Mesodermal cell (in vitro differentiated cells): ENCODE results near the gene TUBGCP2.
A peak's percentile ranks its signal among the peaks of the same experiment; 100 is the strongest.

Source experiments
- H3K27ac ChIP-seq: 2 replicates; pipeline ENCODE4 v1.7.0; 2013; ENCODE audit warnings: mild to moderate bottlenecking, low read depth, low read length, moderate library complexity; ENCODE audit not compliant: severe bottlenecking
- H3K36me3 ChIP-seq: 2 replicates; pipeline ENCODE4 v1.7.1; 2013; ENCODE audit warnings: mild to moderate bottlenecking, low read length, moderate library complexity; ENCODE audit not compliant: control insufficient read depth, insufficient read depth
- H3K4me1 ChIP-seq: one replicate; pipeline ENCODE4 v1.7.1; 2013; ENCODE audit warnings: mild to moderate bottlenecking, low read length; ENCODE audit not compliant: insufficient read depth, control insufficient read depth, poor library complexity, severe bottlenecking
- H3K4me3 ChIP-seq: 2 replicates; pipeline ENCODE4 v1.7.0; 2013; ENCODE audit warnings: low read length, control low read depth, mild to moderate bottlenecking; ENCODE audit not compliant: insufficient read depth, poor library complexity, severe bottlenecking; ENCODE audit errors: extremely low read depth
- H3K9me3 ChIP-seq: 2 replicates; pipeline ENCODE4 v1.7.1; 2013; ENCODE audit warnings: mild to moderate bottlenecking, low read length, moderate library complexity; ENCODE audit not compliant: control insufficient read depth
- WGBS, 2 experiments: methylation state at CpG; one replicate each; pipeline ENCODE4 v1.1.5; 2013; ENCODE audit warnings: missing lambda C conversion rate in 2 of 2; ENCODE audit not compliant: insufficient coverage in 2 of 2; 5-methylcytosine and 5-hydroxymethylcytosine counted together

TUBGCP2 gene

GRCh38 chr10:133297504-133297903 lies 11.2 kb downstream of the TUBGCP2 start:
- Histone ChIP-seq H3K4me3 (no peak overlapping the region), H3K27ac (no peak overlapping the region), H3K36me3 (peaks cover 87% of the 10 kb centered on the region), H3K9me3 (no peaks in the 10 kb centered on the region), H3K4me1 (peaks cover 18% of the 10 kb centered on the region)
- 96 to 97% methylated on average over 9 to 10 of the region's 10 CpGs for WGBS, 2 experiments

- peaks cover 19% of the 10 kb centered on the region for H3K4me1 ChIP-seq
- H3K4me3 ChIP-seq: no peak overlapping the region
- peaks cover 81% of the 10 kb centered on the region for H3K36me3 ChIP-seq
- no peak overlapping the region for H3K27ac ChIP-seq
- H3K9me3 ChIP-seq: no peaks in the 10 kb centered on the region
- WGBS, 2 experiments: 97 to 98% methylated on average over 35 to 41 of the region's 42 CpGs
Measured at GRCh38 chr10:133295426-133296320, 13.0 kb downstream of the TUBGCP2 start.

DNA sequence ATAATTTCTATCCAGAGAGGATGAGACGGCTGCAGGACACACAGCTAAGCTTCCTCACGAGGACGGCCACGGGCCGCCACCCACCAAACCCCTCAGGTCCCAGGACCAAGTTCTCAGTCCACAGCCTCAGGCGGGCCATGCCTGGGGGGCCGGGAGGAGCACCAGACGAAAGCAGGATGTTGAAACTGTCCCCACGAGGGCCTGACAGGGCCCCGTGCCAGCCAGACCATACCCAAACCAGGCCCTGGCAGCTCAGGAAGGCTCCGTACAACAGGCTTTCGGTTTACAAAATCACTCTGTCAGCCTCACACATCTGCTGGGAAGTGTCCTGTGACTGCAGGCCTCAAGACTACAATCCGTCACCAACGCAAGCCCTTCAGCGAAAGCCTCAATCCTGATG lies 14.5 kb downstream of the TUBGCP2 start:
- Histone ChIP-seq H3K4me1 (peaks cover 19% of the 10 kb centered on the region), H3K9me3 (no peaks in the 10 kb centered on the region), H3K4me3 (no peak overlapping the region), H3K36me3 (peaks cover 78% of the 10 kb centered on the region), H3K27ac (peak overlapping the region; percentile 8)
- 93 to 96% methylated on average over 10 to 15 of the region's 15 CpGs for WGBS, 2 experiments

DNA sequence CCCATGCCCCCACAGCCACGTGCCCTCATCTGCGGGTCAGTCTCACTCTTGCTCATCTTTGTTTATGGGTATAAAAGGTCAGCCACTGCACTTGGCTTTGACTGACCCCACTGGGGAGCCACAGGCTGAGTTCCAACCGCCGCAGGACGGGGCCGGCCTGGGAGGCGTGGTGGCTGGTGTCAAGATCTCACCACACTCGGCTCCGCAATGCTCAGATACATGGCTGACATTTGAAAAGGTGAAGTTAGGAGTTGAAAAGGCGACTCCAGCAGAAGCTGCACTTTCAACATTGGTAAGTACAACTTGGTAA lies 14.9 kb downstream of the TUBGCP2 start:
- peaks cover 78% of the 10 kb centered on the region for H3K36me3 ChIP-seq
- no peak overlapping the region for H3K4me3 ChIP-seq
- H3K27ac ChIP-seq: peak overlapping the region; percentile 8
- 91 to 100% methylated on average over 10 of the region's 10 CpGs for WGBS, 2 experiments
- H3K9me3 ChIP-seq: no peaks in the 10 kb centered on the region
- H3K4me1 ChIP-seq: peaks cover 19% of the 10 kb centered on the region

DNA sequence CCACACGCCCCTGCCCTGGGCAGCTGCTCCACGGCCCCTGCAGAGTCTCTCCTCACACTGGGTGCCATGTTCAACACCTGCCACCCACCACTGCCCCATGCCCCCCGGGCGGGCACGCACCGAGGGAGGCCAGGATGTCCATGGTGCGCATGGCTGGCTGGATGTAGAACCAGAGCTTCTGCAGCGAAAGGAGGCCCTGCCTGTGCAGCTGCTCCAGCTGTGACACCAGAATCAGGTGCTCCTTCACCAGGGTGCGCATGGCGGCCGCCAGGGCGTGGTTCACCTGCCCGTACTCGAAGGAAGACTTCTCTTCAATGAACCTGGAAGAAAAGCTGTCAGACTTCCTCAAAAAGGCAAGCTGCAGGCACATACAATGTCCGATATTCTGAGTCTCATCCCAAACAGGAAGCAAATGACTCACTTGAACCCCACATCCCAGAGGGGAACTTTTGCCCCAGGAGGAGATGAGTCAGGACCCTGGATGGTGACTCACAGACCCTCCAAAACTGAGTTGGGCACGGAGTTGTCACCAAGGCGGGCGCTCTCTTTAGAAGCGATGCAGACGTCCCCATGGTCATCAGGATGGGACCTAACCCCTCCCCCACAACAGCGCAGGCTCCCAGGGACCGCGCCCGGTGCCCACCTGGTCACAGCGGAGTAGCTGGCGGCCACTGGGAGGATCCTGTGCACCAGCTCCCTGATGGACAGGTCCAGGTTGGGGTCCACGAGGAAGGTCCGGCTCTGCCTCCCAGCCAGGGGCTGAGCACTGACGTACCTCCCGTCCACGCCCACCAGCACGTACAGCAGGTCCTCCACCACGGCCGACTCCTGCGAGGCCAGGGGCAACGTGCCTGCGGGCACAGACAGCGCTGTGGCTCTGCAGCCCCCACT lies 15.5 kb downstream of the TUBGCP2 start:
- H3K4me1 ChIP-seq: peaks cover 19% of the 10 kb centered on the region
- 97 to 98% methylated on average over 26 to 37 of the region's 38 CpGs for WGBS, 2 experiments
- no peak overlapping the region for H3K4me3 ChIP-seq
- no peak overlapping the region for H3K27ac ChIP-seq
- no peaks in the 10 kb centered on the region for H3K9me3 ChIP-seq
- peaks cover 78% of the 10 kb centered on the region for H3K36me3 ChIP-seq

DNA sequence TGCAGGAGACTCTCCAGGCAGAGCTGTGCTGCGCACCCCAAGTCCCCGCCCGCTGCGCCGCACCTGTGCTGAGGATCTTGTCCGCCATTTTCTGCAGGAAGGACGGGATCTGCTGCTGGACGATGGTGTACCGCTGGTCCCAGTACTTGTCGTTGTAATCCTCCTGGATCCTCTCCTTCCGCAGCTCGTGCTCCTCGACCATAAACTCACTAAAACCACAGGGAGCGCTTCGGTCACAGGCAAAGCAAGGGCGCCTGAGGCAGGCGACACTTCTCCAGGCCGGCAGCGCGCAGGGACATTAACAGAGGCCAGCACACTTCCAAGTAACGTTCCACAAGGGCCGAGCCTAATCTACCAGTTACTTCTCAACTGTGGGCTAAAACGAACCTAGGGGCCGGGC lies 18.9 kb downstream of the TUBGCP2 start:
- Histone ChIP-seq H3K4me1 (peaks cover 19% of the 10 kb centered on the region), H3K4me3 (no peak overlapping the region), H3K27ac (no peak overlapping the region), H3K9me3 (no peaks in the 10 kb centered on the region), H3K36me3 (peaks cover 74% of the 10 kb centered on the region)
- 92 to 96% methylated on average over 24 of the region's 24 CpGs for WGBS, 2 experiments

GRCh38 chr10:133287832-133288500 lies 20.7 kb downstream of the TUBGCP2 start:
- Histone ChIP-seq H3K27ac (no peak overlapping the region), H3K36me3 (peaks cover 79% of the 10 kb centered on the region), H3K9me3 (no peaks in the 10 kb centered on the region), H3K4me3 (no peak overlapping the region), H3K4me1 (peaks cover 5% of the 10 kb centered on the region)
- WGBS, 2 experiments: 95 to 97% methylated on average over 38 of the region's 46 CpGs

GRCh38 chr10:133286366-133286765 lies 22.3 kb downstream of the TUBGCP2 start:
- H3K4me1 ChIP-seq: no peaks in the 10 kb centered on the region
- H3K27ac ChIP-seq: no peak overlapping the region
- peaks cover 82% of the 10 kb centered on the region for H3K36me3 ChIP-seq
- 85 to 90% methylated on average over 11 to 14 of the region's 18 CpGs for WGBS, 2 experiments
- H3K4me3 ChIP-seq: no peak overlapping the region
- no peaks in the 10 kb centered on the region for H3K9me3 ChIP-seq

DNA sequence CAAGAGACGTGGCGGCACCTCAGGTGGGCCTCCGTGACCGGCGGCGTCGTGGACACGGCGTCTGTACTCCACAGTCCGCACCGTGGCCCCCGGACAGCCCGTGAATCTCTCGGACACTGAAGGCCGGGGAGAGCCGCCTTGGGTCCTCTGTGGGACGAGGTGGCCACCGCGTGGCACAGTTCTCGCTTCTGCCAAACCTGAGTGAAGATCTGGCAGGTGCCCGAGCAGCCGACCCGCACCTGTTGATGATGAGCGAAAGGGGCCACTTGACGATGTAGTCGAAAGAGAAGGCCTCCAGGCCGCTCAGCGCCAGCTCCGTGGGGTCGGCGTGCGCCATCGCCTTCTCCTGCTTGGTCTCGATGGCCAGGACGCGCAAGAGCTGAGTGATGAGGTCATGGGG lies 23.5 kb downstream of the TUBGCP2 start:
- no peaks in the 10 kb centered on the region for H3K9me3 ChIP-seq
- WGBS, 2 experiments: 93% methylated on average over 36 of the region's 36 CpGs
- H3K36me3 ChIP-seq: peaks cover 75% of the 10 kb centered on the region

GRCh38 chr10:133283931-133284330 lies 24.7 kb downstream of the TUBGCP2 start:
- Histone ChIP-seq H3K4me1 (peaks cover 13% of the 10 kb centered on the region), H3K36me3 (peaks cover 73% of the 10 kb centered on the region), H3K4me3 (no peak overlapping the region), H3K27ac (no peak overlapping the region), H3K9me3 (no peaks in the 10 kb centered on the region)
- 97 to 99% methylated on average over 22 to 24 of the region's 24 CpGs for WGBS, 2 experiments

More for the DNA sequence above, 23.5 kb downstream of the TUBGCP2 start:
- peaks cover 1% of the 10 kb centered on the region for H3K4me1 ChIP-seq
- H3K4me3 ChIP-seq: no peak overlapping the region
- H3K27ac ChIP-seq: no peak overlapping the region
